Hematopoietic multipotent progenitor cell treated with erythropoietin and hydrocortisone succinate and interleukin-3 and kit ligand, for 17 days (in vitro differentiated cells): ENCODE measurements around the gene C1orf210.

Experiments used
- DNase-seq: peaks from one replicate; pipeline ENCODE4 v3.0.0-alpha.2; 2015; ENCODE audit warnings: low spot score

C1orf210 gene

DNA sequence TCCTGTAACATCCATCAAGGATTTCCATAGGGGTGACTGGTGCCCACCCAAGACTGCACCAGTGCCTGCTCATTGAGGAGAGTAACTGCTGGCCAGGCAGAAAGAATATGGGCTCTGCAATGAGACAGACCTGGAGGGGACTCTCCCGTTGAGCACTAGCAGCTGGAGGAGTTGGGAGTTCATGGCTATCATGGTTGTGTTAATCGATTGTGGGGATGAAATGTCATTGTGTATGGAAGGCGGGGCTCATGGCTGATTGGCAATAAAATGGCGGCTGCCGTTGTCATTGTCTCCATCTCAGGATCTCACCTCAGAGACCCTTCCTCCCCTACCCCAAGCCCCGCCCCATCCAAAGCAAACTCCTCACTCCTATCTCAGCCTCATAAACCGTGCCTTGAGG lies 11.7 kb downstream of the C1orf210 start:
- DNase-seq: no peak

DNA sequence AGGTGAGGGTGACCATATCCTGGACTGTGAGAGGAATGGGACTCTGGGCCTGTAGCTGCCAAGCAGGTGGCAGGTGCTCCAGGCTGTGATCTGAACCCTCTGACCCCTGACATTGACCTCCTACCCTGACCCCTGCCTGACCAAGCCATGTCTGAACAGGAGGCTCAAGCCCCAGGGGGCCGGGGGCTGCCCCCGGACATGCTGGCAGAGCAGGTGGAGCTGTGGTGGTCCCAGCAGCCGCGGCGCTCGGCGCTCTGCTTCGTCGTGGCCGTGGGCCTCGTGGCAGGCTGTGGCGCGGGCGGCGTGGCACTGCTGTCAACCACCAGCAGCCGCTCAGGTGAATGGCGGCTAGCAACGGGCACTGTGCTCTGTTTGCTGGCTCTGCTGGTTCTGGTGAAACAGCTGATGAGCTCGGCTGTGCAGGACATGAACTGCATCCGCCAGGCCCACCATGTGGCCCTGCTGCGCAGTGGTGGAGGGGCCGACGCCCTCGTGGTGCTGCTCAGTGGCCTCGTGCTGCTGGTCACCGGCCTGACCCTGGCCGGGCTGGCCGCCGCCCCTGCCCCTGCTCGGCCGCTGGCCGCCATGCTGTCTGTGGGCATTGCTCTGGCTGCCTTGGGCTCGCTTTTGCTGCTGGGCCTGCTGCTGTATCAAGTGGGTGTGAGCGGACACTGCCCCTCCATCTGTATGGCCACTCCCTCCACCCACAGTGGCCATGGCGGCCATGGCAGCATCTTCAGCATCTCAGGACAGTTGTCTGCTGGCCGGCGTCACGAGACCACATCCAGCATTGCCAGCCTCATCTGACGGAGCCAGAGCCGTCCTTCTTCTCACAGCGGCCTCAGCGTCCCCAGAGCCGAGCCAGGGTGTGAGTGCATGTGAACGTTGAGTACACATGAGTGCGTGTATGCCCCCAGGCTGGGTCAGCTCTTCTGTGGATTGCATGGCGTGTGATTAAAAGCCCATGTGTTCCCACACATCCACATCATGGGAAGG lies 12.5 kb downstream of the C1orf210 start:
- DNase-seq: no peak

DNA sequence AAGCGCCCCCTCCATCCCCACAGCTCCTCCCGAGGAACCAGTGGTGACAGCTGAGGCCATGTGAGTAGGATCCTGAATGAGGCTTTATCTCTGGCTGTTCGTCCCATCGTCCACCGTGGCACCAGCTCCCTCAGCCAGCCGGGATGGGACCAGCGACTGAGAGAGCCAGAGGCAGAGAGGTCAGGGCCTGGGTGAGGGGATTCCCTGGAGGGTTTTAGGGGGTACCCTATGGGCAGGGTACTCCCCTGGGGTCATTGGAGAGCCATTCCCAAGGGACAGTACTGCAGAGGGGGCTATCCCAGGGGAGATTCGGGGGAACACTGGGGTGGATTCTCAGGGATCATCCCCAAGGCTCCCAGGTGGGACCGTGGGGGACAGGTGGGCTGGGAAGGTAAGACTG lies 13.2 kb downstream of the C1orf210 start:
- no peak for DNase-seq

DNA sequence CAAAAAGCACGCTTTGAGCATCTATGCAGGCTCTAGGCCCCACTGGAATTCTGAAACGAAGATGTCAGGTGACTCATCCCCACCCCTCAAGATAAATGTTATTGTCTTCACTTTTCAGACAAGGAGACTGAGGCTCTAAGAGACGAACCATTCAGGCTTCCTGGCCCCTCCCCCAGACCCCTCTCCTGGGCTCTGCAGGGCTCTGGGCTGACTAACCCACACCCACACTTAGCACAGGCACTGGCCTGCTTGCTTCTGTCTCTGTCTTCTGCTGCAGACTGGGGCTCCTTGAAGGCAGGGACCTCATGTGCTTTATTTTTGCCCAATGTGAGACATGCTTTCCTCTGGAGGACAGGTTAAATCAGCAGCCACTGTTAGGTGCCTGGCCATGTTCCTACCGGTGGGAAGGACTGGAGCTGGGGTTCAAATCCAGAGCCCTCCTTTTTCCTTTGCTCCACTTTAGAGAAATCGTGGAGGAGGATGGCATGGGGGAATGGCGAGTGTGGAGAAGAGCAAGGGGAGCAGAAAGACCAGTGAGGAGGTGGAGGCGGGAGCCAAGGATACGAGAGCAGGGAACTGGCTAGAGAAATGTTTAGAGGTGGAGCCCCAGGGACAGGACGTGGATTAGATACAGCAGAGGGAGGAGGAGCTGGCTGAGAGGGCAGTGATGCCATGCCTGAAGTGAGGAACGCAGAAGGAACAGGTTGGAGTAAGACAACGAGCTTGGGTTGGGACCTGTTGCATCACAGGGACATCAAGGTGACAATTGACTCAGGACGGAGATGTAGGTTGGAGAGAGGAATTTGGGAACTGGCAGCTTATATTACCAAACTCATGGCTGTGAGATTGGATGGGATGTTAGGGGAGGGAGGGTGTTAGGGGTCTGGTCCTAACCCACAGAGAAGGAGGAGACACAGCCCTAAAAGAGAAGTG lies 13.9 kb downstream of the C1orf210 start:
- DNase-seq: no peak

- no peak for DNase-seq
Observed at GRCh38 chr1:43270421-43271095, 14.8 kb downstream of the C1orf210 start.

- DNase-seq: no peak
Observed at GRCh38 chr1:43269627-43270375, 15.6 kb downstream of the C1orf210 start, which contains the start of gene TMEM125. TMEM125 (plus strand) TSS chr1:43269983; CDS start chr1:43272723, 2,740 bp downstream.

DNA sequence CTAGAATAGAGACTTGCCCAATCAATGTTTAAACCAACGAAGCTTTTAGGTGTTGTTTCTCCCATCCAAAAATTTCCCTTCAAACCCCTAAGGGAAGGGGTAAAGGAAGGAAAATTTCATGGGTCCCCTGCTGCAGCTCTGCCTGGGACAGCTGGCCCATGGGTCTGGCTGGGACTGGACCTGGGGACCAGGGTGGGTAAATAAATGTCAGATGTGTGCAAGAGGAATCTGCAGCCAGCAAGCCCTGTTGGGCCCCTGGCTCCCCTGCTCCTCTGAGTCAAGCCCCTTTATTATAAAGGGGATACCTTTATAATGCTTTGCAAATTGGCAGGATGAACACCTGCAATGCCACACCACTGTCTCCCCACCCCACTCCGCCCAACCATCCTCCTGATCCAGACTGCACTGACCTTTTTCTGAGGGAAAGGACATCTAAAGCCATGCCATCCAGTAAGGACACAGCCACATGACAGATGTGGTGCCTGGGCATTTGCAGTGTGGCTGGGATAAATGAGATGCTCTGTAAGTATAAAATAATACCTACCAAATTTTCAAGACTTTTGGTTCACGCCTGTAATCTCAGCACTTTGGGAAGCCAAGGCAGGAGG lies 17.5 kb downstream of the C1orf210 start:
- no peak for DNase-seq

GRCh38 chr1:43267291-43267805 lies 18.0 kb downstream of the C1orf210 start:
- DNase-seq: no peak

- no peak for DNase-seq
Observed at GRCh38 chr1:43266881-43267280, 18.5 kb downstream of the C1orf210 start.

- DNase-seq: no peak
Observed at GRCh38 chr1:43265431-43265830, 19.9 kb downstream of the C1orf210 start.

DNA sequence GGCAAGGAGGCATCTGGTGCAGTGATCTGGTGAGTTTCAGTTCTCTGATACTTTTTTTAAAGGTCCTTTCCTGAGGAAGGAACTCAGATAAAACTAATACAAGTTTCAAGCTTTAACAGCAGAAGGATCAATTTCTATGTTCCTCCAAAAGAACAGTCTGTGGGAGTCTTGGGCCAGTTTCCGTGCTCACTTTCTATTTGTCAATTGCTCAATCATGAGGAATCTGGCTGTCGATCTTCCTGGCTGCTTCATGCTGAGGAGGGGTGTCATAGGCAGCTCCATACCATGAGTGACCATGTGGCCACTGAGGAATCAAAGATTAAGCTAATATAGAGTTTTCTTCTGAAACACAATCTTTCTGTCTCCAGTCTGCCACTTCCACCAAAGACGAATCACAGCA lies 27.0 kb downstream of the C1orf210 start:
- no peak for DNase-seq

DNA sequence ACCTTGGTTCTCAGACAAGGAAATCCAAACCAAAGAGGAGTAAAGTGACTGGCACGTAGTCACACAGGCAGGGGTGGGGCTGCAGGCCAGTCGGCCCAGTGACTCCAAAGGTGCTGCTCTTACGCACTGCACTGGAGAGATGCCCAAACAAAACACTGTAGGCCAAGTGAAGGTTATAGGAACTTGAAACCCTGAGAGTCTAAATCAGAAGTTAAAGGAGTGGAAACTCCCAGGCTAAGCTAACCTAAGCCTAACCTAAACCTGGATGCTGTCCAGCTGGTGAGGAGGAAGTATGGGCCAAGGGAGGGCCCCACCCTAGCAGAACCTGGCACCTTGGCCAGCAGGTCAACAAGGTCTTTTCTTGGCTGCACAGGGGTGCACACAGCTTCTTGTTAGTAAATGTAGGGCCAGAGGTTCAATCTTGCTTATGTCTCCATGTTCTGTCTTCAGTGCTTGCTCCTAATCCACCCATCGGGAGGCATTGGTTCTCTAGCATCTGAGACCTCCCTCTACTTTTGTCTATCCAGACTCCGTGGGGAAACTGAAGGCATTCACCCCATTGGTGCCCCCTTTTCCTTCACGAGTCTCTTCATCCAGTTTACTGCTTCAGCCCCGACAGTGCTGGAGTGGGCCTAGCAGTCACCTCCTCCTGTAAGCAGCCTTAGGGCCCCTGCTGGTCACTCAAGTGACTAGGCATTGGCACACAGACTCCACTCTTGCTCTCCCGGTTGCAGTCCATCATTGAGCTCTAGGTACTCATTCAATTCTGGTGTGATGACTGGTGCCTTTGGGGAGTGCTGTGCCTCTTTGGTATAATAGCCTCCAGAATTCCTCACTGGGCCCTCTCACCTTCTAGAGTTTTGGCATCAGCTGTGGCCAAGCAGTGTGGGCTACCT lies 28.5 kb downstream of the C1orf210 start:
- DNase-seq: no peak

- no peak for DNase-seq
Observed at GRCh38 chr1:43255438-43256210, 29.8 kb downstream of the C1orf210 start.

GRCh38 chr1:43253876-43254275 lies 31.5 kb downstream of the C1orf210 start:
- no peak for DNase-seq

DNA sequence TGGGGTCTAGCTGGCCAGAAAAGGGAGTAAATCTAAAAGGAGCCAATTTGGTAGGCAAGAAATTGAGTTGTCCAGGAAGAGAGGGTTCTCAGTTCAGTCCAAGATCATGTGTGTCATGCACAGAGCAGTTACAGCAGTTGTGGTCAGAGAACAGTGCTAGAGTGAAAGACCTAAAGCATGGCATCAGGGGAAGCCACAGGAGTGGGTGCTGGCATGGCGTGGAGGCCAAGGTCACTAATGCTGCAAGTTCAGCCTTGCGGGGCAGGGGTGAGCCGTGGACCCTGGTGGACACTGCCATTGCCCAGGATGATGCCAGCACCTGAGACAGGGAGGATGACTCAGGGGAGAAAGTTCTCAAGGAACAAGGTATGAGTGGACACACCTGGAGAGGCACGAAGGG lies 32.2 kb downstream of the C1orf210 start:
- no peak for DNase-seq

DNA sequence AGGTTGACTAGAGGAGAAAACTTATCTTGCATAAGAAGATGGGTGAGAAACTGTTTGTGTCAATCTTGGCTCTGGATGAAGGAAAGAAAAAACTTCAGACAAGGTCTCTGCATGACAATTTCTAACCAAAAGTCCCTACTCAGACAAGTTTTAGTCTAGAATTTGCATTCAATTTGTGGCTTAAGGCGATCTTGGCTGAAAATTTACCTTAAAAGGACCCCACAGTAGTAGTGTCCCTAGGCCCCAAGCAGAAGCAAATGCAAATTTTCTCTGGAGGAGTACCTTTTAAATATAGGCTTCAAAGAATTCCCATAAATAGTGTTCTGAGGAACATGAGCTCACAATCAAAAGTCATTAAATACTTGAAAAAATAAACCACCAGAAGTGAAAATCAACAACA lies 33.2 kb downstream of the C1orf210 start:
- no peak for DNase-seq

DNA sequence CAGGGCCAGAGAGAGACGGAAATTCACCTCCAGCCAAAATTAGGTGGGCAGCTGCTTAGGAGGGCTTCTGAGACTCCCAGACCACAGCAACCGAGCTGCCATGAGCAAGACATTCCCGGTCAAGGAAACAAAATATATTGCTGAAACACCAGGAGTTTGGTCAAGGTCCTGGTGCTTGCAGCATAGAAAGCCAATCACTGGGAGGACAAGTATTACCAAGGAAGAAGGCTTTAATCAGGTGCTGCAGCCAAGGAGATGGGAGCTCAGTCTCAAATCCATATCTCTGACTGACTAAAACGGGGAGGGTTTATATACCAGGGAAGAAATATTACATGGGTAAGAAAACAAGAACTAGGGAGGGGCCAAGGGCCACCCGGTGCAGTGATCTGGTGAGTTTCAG lies 34.4 kb downstream of the C1orf210 start:
- DNase-seq: no peak

DNA sequence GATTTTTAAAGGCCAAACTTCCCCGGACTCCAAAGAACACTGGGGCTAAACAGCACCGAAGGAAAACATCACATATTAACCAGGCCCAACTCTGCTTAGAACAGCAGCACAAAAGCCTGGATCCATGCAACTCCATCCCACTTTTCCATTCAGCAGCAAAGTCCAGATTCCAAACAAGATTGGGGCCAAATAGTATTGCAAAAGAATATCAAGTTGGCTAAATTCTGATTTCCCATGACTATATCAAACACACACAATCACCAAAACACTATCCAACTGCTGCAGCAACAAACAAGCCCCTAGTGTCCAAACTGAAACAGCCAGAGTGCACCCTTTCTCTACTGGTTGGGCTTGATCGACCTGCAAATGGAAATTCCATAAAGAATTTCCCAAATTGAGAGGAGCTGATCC lies 35.0 kb downstream of the C1orf210 start:
- no peak for DNase-seq
